NCI-H2029 treated with DMSO at 0.1 percent for 48 hours (cell line): ENCODE results near the gene ABAT.

ENCODE experiments used
- DNase-seq: peaks from one replicate; lab custom pipeline; 2025; lab: John Stamatoyannopoulos, UW

The ABAT gene

DNA sequence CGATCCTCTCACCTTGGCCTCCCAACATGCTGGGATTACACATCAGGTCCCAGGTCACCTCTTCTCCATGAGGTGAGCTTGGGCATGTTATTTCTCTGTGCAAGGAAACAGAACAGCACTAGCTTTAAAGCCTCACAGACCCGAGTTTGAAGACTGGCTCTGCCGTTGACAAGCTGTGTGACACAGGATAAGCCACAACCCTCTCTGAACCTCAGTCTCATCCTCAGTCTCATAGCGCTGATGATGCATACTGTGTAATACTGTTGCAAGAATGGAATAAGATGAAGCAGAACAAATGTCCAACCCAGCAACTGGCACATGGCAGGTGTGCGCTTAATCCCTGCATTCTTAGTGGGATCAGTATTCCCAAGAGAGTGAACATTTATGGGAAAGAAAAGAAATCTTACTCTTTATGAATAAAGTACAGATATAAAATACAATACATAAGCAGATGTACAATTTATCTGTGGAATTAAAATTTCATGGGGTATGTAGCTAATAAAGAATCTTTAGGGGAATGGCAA is 43.5 kb downstream of the ABAT start:
- DNase-seq: no peak

DNA sequence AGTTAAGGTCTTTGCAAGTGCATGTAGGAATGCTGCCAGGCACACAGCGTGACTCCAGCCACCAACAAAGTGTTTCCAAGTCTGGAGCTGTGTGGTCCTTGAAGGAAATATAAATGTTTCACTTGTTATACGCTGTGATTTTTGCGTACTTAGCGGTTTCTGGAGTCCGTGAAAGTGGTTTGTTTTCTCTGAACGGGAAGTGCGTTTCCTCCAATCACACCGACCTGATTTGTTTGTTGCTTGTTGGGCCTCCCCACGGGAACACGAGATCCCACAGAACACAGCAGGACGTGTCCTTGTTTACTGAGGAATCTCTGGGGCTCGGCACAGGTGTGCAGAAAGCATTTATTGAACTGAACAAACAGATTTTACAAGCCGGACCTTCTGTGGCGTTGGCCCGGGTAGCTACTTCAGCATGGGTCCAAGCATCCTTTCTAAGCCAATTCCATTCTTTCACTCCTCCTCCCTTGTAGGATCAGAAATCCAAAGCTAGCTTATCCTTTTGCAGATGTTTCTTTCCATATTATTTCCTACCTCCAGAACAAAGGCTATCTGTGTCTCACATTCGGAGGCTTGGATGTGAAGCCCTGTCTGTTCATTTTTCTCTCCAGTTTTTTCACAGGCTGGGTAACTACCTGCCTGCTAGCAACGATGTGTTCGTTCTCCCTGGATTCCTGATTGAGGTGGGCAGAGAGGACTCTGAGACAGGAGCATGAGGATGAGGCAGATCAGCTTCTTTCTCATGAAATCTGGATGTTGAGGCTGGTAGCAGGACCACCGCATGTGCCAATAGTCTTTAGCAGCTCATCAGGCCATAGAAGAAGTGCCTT is 44.6 kb downstream of the ABAT start:
- DNase-seq: no peak

DNA sequence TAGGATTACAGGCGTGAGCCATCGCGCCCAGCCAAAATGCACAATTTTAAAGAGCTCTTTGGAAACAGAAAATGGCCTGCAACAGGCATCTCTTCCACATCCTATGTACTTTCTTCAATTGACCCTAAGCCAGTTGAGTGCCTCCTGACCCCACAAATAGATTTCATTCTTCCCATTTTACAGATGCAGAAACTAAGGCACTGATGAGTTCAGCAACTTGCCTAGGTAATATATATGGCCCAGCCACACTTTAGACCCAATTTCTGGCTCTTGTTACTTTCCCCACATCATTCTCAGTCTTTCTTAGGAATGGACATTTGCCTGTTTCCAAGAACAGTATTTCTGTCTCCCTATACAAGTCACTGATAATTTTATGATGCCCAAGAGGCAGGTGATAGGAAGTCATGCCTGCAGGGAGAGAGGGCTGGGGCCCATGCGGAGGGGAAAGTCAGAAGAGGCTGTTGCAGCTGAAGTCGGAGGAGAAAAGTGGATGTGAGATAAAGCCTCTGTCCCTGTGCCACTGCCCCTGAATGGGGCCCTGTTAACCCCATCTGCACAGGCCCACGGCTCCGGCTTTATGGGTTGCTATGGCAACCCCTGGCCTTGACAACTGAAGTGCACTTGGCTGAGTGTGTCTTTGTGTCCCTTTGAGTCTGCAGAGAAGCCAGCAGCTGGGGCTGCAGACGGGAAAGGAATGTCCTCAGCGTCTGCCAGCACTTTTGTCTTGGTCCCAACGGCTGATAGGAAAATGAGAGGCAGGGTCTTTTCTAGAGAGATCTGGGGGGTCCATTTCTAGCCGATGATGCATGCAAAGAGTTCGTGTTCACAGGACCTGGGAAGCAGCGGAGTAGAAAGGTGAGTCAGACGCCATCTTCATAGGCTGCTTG is 45.9 kb downstream of the ABAT start:
- peak; percentile 75 for DNase-seq

DNA sequence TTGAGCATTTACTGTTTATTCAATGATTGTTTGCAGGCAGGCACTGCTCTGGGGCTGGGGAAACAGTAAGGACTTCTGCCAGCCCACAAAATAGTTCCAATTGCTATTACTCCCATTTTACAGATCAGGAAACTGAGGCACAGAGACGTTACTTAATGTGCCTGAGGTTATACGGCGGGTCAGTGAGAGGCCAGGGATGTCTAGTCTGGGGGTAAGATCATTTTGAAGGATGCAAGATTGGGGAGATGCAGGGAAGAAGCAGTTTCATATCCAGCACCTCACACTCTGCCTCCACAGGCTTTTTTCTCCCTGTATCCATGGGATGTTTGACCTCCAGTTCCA is 46.5 kb downstream of the ABAT start:
- no peak for DNase-seq

DNA sequence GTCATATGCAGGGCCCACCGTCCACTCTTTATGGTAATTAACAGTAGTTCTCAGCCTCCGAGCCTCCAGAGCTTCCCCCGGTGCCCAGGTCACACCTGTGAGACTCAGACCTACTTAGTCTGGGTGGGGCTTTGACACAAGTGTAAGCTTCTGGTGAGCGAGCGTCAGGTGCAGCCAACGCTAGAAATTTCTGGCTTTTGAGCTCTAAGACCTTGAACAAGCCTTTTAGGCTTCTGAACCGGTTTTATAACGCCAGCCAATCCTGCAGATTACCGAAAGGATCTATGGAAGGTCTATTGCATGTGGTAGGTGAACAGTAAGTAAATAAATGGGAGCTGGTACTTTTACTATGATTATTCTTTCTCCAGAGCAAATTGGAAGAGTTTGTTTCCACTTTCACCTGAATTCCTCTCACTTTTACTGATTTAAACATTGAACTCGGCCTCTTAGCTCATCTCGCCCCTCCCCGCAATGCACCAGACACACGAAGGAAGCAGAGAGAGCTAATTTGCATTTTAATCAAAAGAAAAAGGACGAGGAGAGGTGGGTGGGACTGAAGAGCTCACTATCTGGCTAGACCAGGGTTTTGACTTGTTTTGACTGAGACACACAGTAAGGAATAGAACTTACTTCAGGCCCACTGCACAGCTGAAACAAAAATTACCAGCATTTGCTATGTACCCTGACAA is 47.1 kb downstream of the ABAT start:
- DNase-seq: peak; percentile 58

DNA sequence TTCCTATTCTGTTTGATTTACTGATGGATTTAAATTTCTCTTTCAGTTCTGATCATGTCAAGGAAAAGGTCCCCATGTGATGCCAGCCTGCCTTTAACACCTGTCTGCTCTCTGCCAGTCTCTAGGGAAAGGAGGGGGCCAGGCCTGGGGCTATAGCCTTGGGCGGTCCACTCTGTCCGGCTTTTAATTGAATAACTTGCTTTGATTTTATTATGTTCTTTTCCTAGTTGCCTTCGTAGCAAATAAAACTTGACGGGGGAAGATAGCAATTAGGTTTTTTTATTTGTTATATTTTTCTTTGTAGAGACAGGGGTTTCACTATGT is 47.6 kb downstream of the ABAT start:
- peak; percentile 58 for DNase-seq

DNA sequence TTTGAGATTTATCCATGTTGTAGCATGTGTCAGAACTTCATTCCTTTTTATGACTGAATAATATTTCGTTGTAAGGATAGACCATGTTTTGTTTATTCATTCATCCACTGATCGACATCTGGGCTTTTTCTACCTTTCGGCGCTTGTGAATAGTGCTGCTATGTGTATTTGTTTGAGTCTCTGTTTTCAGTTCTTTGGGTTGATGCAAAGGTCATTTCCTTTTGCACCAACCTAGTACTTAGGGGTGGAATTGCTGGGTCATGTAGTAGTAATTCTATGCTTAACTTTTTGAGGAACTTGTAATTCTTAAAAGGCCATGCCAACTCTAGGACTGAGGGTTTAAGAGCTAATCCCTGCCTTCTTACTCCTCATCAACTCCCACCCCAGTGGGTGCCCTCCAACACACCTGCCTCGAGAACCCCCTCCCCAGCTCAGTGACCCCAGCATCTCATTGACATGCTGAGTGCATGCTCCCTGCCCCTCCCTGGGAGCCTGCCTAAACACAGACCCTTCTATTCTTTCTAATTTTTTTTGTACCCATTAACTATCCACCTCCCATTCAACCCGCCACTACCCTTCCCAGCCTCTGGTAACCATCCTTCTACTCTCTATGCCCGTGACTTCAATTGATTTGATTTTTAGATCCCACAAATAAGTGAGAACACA is 51.2 kb downstream of the ABAT start:
- no peak for DNase-seq

DNA sequence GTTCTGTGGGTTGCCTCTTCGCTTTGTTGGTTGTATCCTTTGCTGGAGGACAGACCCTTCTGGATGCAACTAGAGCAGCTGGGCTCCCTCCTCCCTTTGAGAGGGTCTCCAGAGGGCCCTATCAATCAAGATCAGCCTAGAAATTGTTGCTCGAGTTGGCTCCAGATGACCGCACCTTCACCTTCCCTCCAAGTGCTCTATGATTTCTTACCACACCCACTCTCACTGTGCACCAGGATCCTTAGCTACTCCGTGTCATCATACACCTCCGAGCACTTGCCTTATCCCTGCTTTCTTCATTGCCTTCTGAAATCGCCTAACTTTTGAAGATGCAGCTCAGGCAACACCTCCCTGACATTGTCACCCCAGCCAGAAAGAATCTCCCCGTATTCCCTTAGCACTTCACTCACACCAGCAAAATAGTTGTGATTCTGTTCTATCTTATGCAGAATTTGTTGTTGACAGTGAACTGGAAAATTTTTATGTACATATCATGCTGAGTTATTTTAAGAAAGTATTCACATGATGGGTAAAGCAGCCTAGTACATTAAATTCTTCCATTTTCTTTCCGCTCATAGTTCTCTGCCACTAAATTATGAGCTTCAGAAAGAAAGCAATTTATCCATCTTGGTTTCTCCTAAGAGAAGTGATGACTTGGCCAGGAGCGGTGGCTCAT is 52.9 kb downstream of the ABAT start:
- no peak for DNase-seq

DNA sequence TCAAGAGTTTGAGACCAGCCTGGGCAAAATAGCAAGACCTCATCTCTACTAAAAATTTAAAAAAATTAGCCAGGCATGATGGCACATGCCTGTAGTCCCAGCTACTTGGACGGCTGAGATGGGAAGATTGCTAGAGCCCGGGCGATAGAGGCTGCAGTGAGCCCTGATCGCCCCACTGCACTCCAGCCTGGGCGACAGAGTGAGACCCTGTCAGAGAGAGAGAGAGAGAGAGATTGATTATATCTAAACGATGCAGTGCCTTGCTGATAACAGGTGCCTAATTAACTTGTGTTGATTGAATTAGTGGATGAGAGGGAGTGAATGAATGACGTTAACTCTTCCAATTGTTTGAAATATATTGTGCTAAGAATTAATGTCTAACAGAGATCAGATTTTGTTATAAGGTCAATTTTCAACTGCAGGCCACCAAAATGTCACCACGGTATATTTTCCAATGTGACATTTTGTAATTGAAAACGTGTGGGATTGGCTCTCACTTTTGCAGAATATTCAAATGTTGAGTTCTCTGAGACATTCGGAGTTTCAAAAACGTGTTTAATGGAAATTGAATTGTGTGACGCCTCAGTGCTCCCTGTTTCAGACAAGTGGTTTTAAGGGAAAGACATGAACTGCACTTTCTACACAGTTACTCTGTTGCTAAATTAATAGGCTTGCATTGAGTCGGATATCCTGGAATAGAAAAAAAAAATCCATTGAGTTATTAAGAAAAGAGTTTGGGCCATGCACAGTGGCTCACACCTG is 53.6 kb downstream of the ABAT start:
- DNase-seq: no peak

DNA sequence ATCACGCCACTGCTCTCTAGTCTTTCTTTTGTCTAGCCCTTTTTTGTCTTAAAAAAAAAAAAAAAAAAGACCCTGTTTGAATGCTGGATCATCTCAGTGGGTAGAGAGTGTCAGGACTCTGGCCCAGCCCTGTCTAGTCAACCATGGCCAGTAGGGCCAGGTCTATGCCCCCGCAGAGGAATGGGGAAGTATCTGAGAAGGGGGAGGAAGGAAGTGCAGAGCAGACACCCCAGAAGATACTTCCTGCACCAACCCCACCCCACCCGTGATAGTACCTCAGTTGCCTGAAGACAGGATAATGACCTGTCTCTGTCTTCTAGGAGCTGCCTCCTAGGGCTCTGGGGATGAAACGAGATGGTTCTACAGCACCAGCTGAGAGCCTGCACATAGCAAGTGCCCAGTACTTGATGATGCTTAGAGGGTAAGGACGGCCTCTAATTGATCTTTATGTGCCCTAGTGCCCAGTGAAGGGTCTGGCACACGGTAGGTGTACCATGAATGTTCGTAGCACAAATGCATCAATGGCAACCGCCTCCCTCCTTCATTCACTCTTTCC is 55.4 kb downstream of the ABAT start:
- no peak for DNase-seq

DNA sequence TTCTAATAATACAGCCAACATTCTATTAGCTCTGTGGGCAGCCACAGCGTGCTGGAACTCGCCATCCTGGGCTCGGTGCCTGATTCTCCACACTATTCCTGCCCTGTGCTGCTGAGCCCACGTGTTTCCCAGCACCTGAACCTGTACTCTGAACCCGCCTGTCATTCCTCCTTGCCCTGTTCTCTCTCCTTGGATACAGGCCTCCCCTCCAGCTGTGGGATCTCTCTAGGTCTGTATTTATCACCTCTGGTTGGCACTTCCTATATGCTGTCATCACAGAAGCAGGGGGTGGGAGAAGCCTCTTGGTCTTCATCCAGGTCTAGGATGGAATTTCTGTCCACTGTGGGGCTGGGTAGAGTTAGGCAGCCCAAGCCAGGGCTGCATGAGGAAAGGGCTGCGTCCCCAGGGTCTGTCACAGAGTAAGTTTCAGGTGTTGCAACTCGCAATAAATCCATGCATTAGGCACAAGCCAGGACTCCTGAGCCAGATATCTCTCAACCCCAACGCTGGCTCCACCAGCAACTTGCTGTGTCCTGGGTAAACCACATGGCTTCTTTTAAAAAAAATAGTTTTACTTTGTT is 56.0 kb downstream of the ABAT start:
- no peak for DNase-seq

DNA sequence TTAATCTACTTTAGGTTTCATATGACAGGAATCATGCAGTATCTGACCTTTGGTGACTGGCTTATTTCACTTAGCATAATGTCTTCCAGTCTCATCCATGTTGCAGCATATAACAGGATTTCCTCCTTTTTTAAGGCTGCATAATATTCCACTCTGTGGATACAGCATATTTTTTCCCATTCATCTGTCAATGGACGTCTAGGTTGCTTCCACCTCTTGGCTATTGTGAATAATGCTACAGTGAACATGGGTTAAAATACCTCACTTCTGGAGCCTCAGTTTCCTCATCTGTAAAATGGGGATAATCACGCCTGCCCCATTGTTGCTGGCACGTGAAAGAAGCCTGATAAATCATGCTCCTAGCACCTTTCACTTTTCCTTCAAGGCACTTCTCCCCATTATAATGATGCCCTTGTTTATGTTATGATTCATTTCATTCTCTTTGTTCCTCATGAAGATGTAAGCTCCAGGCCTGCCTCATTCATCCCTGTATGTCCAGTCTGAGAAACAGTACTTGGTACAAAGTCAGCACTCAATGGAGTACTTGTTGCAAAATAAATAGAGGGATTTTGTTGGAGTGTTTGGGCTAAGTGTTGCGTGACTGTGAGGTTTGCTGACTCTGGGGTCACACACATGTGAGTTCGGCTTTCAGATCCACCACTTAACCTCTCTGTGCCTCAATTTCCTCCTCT is 59.6 kb downstream of the ABAT start:
- DNase-seq: no peak

DNA sequence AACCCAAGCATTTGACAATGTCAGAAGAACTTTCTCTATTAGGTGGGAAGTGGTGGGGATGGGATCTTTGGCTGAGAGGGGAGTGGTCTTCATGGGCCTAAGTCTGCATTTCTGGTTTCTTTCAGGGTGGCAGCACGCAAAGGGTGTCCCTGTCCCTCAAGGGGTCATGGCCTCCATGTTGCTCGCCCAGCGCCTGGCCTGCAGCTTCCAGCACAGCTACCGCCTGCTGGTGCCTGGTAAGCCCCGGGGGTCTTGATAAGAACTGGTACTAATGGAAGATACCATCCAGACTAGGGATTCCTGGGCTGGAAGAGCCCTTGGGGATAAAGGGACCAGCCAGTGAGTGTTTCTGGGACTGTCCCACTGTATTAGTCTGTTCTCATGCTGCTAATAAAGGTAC is 61.2 kb downstream of the ABAT start:
- DNase-seq: no peak

DNA sequence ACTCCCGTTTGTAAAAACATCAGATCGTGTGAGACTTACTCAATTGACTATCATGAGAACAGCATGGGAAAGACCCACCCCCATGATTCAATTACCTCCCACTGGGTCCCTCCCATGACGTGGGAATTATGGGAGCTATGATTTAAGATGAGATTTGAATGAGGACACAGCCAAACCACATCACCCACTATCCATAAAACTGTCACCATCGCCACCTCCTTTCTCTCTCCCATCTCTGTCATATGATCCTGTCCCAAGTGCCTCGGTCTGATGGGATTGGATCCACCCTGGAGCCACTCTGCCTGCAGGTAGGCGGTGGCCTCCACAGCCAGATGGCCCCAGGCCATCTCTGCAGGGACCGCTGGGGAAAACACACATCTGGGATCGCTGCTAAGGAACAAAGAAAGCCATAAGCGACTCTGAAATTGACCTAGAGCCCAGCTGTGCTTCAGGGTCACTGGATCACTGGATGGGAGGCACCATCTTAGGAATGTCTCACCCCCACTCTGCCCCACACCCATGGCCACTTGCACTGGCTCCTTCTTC is 61.8 kb downstream of the ABAT start:
- DNase-seq: no peak

DNA sequence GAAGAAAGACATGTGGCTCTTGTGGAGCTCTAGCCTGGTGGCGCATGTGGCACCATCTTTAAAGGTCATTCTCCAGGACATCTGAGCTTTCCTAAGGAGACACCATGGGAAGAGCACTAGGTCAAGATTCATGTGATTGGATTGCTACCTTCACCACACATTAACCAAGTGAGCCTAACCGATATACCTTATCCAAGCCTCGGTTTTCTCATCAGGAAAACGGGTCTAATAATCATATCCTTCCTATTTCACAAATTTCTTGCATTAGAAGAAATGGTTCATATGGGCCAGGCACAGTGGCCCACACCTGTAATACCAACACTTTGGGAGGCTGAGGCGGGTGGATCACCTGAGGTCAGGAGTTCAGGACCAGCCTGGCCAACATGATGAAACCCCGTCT is 64.7 kb downstream of the ABAT start:
- no peak for DNase-seq

DNA sequence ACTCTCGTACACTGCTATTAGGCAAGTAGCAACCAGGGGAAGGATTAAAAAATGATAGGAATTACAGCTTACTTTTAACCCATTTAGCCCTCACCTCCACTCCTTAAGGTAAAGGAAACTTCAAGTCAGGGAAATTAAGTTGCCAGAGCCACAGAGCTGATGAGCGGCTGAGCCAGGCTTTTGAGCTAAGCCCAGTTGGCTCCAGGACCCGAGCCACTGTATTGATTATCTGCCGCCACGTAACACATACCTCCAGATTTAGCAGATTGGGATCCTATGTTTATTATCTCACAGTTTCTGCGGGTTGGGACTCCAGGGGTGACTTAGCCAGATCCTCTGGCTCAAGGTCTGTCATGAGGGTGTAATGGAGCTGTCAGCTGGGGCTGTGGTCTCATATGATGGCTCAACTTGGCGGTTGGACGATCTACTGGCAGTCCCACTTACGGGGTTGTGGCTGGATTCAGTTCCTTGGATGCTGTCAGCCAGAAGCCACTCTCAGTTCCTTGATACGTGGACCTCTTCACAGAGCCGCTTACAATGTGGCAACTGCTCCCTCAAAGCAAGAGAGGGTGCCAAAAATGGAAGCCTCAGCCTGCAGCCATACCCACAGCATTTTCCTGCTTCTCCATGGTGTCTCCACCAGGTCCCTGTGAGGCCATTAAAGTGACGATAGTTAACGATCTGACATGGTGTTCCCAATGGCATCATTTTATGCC is 65.7 kb downstream of the ABAT start:
- DNase-seq: no peak

DNA sequence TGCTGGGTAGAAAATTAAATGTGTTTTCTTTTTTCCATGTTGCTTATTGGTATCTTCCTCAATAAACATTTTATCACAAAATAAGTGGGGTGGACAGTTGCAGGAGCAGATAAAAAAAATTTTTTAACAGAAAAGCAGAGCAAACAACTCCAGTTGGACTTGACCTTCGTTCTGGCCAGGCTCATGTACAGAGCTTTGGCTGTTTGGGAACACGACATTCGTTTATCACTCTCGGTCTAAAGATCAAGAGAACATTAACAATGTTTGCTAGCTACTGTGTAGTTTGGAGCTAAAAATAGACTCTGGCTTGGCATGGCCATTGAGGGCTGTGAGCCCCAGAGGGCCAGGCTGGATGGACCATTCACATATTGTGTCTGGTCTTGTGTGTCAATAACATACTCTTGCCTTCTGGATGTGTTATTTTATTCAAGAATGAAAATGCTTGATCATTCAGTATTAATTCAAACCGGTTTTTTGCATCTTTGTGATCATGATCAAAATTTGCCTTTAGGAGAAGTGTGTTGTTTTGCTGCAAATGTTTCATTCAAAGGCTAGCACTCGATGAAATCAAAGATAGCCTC is 66.4 kb downstream of the ABAT start:
- DNase-seq: no peak

DNA sequence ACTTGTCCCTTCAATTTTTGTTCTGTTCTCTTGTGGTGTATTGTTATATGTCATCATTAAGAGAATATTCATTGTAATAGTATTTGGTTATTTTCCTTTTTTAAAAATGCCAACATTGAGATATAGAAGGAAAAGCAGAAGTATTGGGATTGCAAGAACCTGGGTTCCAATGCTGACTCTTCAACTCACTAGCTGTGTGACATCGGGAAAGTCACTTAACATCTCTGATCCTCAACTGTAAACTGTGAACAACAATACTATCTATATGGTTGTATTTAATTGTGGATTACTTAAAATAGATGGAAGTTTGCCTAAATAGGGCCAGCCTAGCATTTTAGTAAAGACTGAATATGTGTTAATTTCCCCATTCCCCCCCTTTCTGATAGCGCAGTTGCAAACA is 67.2 kb downstream of the ABAT start:
- DNase-seq: no peak
